HG02870 (cell line): ENCODE data around the gene ZNRF3.

Experiments
- ATAC-seq: cut with Tn5 transposase; IDR thresholded peaks from one replicate; pipeline ENCODE4 v1.9.1; 2021; ENCODE audit warnings: mild to moderate bottlenecking, moderate library complexity; ENCODE audit not compliant: unreplicated experiment

ZNRF3 gene

DNA sequence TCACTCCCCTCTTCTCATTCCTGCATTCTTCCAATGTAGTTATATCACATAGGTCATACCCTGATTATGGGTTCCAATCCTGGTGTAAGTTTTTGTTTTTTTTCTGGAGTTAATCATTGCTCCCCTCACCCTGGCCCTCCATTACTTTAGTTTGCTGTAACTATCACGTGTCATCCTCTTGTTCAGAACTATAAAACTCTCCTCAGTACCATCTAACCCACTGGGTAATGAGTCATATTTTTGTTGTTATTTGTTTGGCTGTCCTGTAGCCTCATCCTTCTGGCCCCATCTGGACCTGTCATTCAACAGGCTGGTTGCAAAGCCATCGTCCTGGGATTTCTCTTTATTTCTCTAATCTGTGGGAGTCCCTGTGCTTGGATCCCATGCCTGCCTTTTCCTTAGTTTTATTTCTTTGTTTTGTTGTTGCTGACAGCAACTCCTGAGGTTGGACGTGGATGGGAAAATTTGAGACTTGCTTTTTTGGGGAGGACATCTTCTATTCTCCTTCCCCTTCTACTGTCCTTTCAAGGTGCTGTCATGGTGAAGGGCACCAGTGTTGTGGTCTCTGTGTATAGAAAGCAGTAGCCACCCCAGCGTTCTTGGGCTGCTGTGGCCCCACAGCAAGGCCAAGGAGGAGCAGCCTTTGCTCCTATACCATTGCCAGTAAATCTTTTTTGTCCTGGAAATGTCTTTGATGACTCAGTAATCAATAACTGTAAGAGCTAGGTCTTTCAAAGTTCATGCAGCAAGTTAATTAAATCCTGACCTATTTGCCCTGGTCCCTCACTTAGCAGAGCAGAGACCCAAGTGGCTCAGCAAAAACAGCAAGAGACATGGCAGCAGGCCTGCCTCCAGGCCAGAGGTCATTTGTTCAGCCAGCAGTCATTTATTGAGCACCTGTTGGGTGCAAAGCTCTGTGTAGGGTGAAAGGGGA is 95.8 kb downstream of the ZNRF3 start:
- ATAC-seq = no peak

DNA sequence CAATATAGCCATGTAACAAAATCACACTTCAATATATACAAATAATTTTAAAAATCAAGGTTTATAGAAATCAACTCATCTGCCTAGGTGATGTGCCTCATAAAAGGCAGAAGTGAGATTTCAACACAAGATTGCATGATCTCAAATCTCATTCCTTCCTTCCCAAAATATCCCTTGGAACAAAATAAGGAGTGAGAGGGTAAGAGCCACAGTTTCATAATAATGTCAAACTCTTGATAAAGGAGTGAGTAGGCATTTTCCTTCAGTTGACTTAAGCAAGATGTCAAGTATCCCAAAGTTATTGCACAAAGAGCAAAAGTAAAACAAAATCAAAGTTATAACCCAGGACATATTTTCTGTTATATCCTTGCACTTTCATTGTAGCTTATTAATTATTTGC is 97.0 kb downstream of the ZNRF3 start:
- ATAC-seq = no peak

DNA sequence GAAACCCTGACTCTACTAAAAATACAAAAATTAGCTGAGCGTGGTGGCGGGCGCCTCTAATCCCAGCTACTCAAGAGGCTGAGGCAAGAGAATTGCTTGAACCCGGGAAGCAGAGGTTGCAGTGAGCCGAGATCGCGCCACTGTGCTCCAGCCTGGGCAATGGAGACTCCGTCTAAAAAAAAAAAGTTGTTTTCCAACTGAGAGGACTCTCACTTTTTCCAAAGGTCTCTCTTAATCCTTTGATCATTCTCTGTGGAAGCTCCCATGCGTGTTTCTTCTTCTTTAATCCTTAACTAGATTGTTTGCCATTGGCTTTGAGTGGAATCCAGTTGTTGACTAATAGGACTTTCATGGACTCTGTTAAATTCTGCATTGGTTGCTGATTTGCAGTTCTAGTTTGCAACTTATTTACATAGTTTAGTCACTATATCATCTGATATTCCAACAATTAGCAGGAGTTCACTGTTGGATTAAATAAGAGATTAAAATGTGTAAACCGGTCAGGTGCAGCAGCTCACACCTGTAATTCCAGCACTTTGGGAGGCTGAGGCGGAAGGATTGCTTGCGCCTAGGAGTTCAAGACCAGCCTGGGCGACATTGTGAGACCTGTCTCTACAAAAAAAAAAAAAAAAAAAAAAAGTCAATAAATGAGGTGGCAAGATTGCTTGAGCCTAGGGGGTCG is 98.6 kb downstream of the ZNRF3 start:
- no peak for ATAC-seq

DNA sequence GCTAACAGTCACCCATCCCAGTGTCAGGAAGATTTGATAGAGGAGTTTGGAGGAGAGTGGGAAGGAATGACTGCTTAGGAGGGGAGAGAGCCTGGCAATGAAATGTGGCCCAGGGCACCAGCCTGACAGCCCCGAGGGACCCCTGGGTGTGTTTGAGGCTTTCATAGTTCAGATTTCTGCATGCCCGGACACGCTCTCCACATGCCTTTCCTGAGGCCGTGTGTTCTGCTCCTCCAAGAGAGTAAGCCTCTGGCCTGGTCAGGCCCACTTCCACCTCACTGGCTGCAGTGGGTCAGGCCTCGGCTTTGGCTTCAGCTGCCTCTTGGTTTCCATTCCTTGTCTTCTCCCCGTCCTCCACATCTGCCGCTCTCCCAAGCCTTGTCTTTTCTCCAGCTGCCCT is 99.8 kb downstream of the ZNRF3 start:
- ATAC-seq = no peak

GRCh38 chr22:28983788-28984441 is 100.5 kb downstream of the ZNRF3 start:
- no peak for ATAC-seq

DNA sequence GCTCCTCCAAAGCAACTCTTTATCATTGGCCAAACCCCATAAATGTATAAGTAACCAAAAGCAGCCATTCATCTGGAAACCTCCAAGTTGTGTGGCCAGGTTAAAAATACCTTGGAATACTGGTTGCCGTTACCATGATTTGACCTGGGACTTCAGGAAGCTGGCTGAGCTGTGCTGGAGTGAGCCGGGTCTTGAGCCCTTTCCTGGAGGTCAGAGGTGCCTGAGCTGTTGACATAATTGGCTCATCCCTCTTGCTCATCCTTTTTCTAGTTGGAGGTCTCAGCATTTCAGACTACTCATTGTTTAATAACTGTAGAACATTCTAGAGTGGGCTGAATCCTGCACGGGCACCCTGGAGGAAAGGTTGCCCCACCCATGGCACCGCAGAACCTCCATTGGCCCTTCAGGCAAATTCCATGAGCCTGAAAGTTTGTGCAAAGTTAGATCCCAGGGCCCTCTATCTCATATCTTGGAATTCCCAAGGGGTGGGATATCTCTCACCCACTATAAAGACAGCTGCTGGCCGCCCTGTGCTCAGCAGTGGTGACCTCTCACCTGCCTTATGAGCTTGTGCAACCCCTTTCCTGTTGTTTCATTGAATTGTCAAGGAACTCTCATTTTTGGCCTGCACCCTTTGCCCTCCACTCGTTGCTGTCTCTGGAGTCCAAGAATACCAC is 101.2 kb downstream of the ZNRF3 start:
- no peak for ATAC-seq

DNA sequence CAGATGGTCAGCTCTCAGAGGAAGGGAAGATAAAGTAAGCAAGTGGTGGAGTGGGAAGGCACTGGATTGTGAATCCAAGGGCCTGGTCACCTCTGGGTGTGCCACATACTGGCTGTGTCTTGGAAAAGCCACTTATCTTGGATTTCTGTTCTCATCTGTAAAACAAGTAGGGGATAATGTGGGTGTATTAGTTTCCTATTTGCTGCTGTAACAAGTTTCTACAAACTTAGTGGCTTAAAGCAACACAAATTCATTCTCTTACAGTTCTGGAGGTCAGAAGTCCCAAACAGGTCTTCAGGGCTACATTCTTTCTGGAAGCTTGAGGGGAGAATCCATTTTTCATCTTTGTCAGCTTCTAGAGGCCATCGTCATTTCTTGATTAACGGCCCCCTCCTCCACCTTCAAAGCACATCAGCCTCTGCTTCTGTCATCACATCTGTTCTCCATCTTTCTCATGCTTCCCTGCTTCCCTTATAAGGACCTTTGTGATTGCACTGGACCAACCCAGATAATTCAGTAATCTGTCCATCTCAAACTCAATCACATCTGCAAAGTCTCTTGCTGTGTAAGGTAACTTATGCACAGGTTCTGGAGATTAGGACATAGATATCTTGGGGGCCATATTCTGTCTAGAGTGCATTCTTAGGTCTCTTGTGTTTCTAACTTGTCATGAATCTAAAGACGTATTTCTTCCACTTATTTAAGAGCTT is 102.4 kb downstream of the ZNRF3 start:
- no peak for ATAC-seq

GRCh38 chr22:28986366-28986765 is 103.0 kb downstream of the ZNRF3 start:
- no peak for ATAC-seq

GRCh38 chr22:28988457-28988856 is 105.1 kb downstream of the ZNRF3 start:
- ATAC-seq = no peak

DNA sequence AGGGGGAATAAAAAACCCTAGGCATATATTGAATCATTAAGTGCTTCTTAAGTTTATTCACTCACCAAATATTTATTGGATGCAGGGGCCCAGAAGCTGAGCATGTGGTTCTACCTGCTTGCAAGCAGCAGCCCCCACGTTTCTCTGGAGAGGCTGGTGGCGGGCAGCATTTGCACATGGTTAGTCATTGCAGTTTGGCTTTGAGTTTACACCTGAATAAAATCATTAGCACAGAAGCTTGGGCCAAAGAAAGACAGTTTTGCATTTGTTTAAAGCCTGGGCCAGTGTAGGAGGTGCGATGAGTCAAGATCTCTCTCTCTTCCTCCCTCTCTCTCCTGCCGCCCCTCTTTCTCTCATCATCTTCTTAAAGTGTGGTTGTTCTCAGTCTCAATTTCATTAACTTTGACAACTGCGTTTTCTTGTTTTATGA is 105.7 kb downstream of the ZNRF3 start:
- ATAC-seq = no peak

GRCh38 chr22:28989484-28989883 is 106.1 kb downstream of the ZNRF3 start:
- no peak for ATAC-seq

- no peak for ATAC-seq
Measured at GRCh38 chr22:28989912-28990311, 106.5 kb downstream of the ZNRF3 start.

DNA sequence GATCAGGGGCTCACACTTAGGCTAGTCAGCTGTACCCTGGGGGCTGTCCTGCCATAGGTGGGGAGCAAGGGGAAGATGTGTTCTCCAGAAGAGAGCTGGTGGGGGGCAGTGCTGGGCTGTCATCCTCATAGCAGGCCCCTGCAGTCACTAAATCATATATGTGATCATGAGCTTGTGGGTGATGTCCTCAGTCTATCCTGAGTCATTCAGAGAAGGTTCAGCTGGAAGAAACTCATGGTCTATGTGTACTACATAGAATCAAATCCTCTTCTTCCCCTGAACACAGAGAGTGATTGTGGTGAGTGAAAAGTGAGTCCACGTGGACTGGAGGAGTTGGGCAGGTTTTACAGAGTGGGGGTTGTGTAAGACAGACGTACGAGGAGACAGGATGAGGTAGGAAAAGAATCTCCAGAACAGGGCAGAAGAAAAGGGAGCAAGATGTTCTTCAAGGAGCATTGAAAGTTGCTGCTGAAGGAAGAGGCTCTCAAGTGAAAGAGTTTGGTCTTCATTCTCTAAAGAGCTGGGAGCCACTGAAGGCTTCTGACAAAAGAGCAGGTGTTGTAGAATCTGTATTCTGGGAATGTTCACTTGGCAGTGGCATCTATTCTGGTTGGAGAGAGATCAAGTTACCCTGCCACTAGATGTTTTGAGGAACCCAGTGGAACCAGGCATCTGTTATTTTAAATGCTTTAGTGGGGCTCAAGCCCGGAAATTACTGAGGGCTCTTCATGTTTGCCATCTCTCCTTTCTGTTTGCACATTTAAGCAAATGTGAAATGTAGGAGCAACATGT is 109.4 kb downstream of the ZNRF3 start:
- ATAC-seq = no peak

GRCh38 chr22:28994522-28994921 is 111.2 kb downstream of the ZNRF3 start:
- ATAC-seq = no peak

DNA sequence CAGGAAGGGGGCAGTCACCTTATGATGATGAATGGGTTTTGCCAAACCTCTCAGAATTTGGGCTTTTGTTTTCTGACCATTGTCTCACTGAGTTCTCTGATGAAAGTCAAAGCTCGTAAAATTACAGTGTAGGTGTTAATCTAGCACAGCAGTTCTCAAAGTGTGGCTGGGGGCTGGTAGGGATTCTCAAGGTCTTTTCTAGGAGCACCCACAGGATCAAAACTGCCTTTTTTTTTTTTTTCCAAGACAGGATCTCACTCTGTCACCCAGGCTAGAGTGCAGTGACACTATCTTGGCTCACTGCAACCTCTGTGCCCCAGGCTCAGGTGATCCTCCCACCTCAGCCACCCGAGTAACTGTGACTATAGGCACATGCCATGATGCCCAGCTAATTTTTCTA is 112.2 kb downstream of the ZNRF3 start:
- ATAC-seq = no peak

- no peak for ATAC-seq
Measured at GRCh38 chr22:28997342-28997741, 114.0 kb downstream of the ZNRF3 start.

- no peak for ATAC-seq
Measured at GRCh38 chr22:28998681-28999080, 115.3 kb downstream of the ZNRF3 start.

- ATAC-seq = no peak
Measured at GRCh38 chr22:28999510-28999909, 116.1 kb downstream of the ZNRF3 start.

DNA sequence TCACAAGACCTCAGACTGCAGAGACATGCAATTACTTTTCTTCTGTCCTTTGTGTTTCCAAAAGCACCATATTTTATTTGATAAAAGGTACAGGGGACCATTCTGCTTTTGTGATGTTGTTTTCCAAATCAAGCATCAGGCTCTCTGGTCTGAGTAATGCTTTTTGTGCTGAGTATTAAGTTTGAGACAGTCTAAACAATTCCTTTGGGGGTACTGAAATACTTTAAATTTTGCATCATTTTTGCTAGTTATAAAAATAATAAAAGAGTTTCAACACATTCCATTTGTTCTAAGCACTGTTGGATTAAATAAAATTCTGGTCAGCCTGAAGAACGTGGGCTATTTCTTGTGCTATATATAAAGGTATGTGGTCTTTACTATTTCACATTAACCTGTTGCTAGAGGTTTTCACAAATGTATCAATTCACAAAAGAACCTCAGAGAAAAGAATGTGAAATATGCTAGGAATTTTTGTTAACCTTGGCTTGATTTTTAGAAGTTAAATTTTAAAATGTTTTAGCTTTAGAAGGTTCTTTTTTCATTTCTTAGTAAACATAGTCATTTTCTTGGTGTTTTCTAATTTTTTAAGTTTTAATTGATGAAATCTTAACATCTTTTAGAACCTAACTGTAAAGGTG is 116.7 kb downstream of the ZNRF3 start:
- ATAC-seq = no peak
